Epithelial cell of esophagus (primary cell): ENCODE results near the gene APOBEC4.

Experiments used
- DNase-seq: peaks from one replicate; pipeline ENCODE4 v3.0.0; 2010; ENCODE audit warnings: low read depth
- H3K4me3 ChIP-seq: 2 replicates; pipeline ENCODE4 v1.5.1; 2011; ENCODE audit warnings: mild to moderate bottlenecking, low read length, control low read depth
- TF ChIP-seq, protein P1 (sequence below): IDR thresholded peaks from 2 replicates; pipeline ENCODE4 v1.5.1; 2011; ENCODE audit warnings: low read depth, mild to moderate bottlenecking, low read length, control low read depth, inconsistent platforms; ENCODE audit not compliant: insufficient read depth; ENCODE audit errors: missing control alignments

APOBEC4 gene

DNA sequence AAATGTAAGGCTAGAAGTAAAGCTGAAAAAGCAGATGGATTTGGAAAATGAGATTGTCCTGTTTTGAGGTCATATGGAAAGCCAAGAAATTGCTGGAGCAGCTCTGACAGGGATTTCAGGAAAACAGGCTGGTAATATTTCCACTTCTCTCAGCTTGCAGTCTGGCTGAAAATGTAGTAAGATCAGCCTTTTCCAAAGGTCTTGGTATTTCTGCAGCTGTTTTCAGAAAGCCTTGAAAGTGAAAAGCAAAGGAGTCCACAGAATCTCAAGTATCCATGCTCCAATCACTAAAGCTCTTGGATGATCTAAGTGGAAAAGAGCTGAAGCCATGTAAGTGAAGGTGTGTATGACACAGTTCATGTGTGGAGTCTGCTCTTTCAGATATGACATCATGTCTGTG is 41.6 kb upstream of the APOBEC4 start:
- H3K4me3 ChIP-seq: no peak overlapping the region
- TF ChIP-seq, protein P1, sequence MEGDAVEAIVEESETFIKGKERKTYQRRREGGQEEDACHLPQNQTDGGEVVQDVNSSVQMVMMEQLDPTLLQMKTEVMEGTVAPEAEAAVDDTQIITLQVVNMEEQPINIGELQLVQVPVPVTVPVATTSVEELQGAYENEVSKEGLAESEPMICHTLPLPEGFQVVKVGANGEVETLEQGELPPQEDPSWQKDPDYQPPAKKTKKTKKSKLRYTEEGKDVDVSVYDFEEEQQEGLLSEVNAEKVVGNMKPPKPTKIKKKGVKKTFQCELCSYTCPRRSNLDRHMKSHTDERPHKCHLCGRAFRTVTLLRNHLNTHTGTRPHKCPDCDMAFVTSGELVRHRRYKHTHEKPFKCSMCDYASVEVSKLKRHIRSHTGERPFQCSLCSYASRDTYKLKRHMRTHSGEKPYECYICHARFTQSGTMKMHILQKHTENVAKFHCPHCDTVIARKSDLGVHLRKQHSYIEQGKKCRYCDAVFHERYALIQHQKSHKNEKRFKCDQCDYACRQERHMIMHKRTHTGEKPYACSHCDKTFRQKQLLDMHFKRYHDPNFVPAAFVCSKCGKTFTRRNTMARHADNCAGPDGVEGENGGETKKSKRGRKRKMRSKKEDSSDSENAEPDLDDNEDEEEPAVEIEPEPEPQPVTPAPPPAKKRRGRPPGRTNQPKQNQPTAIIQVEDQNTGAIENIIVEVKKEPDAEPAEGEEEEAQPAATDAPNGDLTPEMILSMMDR: no peak
- DNase-seq: no peak

GRCh38 chr1:183694066-183694465 is 41.0 kb upstream of the APOBEC4 start:
- H3K4me3 ChIP-seq: no peak overlapping the region
- TF ChIP-seq, protein P1: no peak
- DNase-seq: no peak

- TF ChIP-seq, protein P1: no peak
- DNase-seq: no peak
- H3K4me3 ChIP-seq: no peak overlapping the region
Observed at GRCh38 chr1:183693521-183693920, 40.4 kb upstream of the APOBEC4 start.

- TF ChIP-seq, protein P1: no peak
- peak; percentile 15 for DNase-seq
- H3K4me3 ChIP-seq: no peak overlapping the region
Observed at GRCh38 chr1:183689762-183690204, 36.7 kb upstream of the APOBEC4 start.

GRCh38 chr1:183688341-183689060 is 35.4 kb upstream of the APOBEC4 start:
- DNase-seq: no peak
- no peak overlapping the region for H3K4me3 ChIP-seq
- TF ChIP-seq, protein P1: no peak

DNA sequence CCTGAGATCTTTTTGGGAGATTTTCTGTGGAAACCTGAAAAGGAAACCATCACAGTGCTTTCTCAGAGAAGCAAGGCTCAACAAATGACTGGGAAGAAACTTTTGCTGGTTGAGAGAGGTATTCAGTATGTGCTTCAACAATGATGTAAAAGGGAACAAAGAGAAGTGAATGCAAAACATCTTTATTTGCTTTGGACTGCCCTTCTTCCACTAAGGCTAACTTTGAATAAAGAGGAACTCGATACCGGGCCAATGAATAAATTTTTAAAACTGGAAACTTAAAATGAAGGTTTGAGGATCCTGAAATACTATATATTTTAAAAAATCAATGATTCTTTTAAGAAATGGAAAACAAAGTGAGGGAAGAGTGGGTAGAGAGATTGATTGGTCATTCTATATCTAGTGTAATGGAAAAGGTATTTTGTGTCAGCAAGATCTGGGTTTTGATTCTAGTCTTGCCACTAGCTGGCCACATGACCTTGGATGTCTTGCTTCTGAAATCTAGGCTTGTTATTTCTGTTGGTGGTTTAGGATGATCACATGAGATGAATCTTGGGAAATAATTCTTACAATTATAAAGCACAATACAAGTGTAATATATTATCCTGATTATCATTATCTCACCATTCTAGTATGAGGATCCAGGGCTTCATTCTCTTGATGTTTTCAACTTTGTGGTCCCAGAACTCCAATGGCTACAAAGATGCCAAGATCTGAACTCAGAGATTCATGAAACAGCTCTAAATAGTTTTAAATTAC is 34.6 kb upstream of the APOBEC4 start:
- TF ChIP-seq, protein P1: no peak
- DNase-seq: no peak
- H3K4me3 ChIP-seq: no peak overlapping the region
